Fibroblast of mammary gland (primary cell): ENCODE results near the gene PREX1.

Source experiments
- DNase-seq: peaks from one replicate; pipeline ENCODE4 v3.0.0-alpha.2; 2010; ENCODE audit warnings: low read depth
- H3K4me3 ChIP-seq: 2 replicates; pipeline ENCODE4 v1.5.1; 2011; ENCODE audit warnings: low read depth, mild to moderate bottlenecking, low read length, moderate library complexity; ENCODE audit not compliant: control insufficient read depth
- CTCF ChIP-seq: conservative IDR thresholded peaks from 2 replicates; pipeline ENCODE4 v1.5.1; 2011; ENCODE audit warnings: low read depth, low read length, inconsistent platforms; ENCODE audit not compliant: control insufficient read depth, insufficient read depth

Gene PREX1

GRCh38 chr20:48604936-48605335, 222.9 kb downstream of the PREX1 start:
- no peak for DNase-seq
- H3K4me3 ChIP-seq, result no peak overlapping the region
- no peak for TF ChIP-seq CTCF

GRCh38 chr20:48604426-48604825, 223.4 kb downstream of the PREX1 start:
- no peak for DNase-seq
- TF ChIP-seq CTCF, result no peak

GRCh38 chr20:48603819-48604405, 223.9 kb downstream of the PREX1 start:
- DNase-seq, result no peak
- TF ChIP-seq CTCF, result no peak
- H3K4me3 ChIP-seq, result no peak overlapping the region

More at GRCh38 chr20:48604426-48604825, 223.4 kb downstream of the PREX1 start:
- H3K4me3 ChIP-seq, result no peak overlapping the region

GRCh38 chr20:48603116-48603818, 224.5 kb downstream of the PREX1 start:
- no peak overlapping the region for H3K4me3 ChIP-seq
- no peak for DNase-seq
- TF ChIP-seq CTCF, result no peak

- H3K4me3 ChIP-seq, result no peak overlapping the region
- no peak for TF ChIP-seq CTCF
- no peak for DNase-seq
Measured at GRCh38 chr20:48601798-48602197, 226.0 kb downstream of the PREX1 start.

GRCh38 chr20:48600470-48600945, 227.3 kb downstream of the PREX1 start:
- DNase-seq, result no peak
- H3K4me3 ChIP-seq, result no peak overlapping the region
- TF ChIP-seq CTCF, result no peak
